Lower leg skin (tissue), 3 donors: ENCODE measurements around the gene HSH2D.

Experiments
- CTCF ChIP-seq, 3 donors: fragments of 450-650 bp; IDR thresholded peaks; one replicate each; pipeline ENCODE4 v1.5.1; 2016; ENCODE audit warnings: antibody characterized with exemption in 3 of 3, mild to moderate bottlenecking in 3 of 3, moderate library complexity in 2 of 3
- POLR2A ChIP-seq, 2 donors: fragments of 450-650 bp; IDR thresholded peaks; one replicate each; pipeline ENCODE4 v1.6.1; 2016 to 2017; ENCODE audit warnings: antibody characterized with exemption in 2 of 2, mild to moderate bottlenecking in 1 of 2, moderate library complexity in 1 of 2

GRCh38 chr19:16160943-16161560 lies 17.6 kb downstream of the HSH2D start:
- TF ChIP-seq CTCF (IDR thresholded peaks at IDR 0.05): no peak
- TF ChIP-seq POLR2A (IDR thresholded peaks at IDR 0.05): no peak
